ENCODE data around the gene MTARC2.

Gene MTARC2

DNA sequence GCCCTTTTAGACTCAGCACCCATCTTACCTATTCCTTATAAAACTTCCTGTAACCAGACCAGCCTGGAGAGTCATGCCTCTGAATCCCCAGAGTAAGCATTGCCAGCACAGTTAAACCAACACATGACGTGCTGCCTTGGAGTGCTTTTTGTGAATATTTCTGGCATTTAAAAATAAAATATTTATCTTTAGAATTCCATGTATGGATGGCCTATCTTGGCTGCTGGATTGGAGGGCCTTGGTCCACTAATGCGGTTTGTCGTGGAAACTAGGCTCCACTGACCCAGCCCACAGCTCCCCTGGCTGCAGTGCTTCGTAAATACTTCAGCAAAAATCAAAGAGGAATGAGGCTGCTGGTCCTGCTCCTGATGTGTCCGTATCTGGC, 56.1 kb downstream of the MTARC2 start:
- DNase-seq, result no peak

GRCh38 chr1:220806408-220806807, 58.3 kb downstream of the MTARC2 start:
- DNase-seq, result no peak

DNA sequence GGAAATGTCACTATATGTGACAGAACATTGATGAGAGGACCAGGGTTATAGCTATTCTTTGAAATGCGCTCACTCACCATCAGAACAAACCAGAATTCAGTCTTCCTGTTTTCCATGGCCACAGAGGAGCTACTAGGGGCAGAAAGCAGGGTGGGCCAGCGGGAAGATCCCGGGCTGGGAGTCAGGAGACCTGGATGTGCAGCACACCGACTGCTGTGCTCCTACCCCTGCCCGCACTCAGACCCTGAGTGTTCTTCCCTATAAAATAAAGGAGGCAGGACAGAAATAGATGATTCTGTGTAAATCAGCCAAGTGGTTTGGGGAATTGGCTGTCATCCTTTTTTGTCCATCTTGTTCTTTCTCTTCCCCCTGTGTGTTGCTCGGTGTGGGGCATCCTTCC, 59.6 kb downstream of the MTARC2 start:
- no peak for DNase-seq

- no peak for DNase-seq
Measured at GRCh38 chr1:220808345-220809186, 60.4 kb downstream of the MTARC2 start.

GRCh38 chr1:220809187-220809550, 61.0 kb downstream of the MTARC2 start:
- DNase-seq, result no peak

- no peak for DNase-seq
Measured at GRCh38 chr1:220809704-220810103, 61.6 kb downstream of the MTARC2 start.

GRCh38 chr1:220810179-220810653, 62.1 kb downstream of the MTARC2 start:
- DNase-seq, result peak; percentile 73 to 78

- DNase-seq, result no peak
Measured at GRCh38 chr1:220810963-220811362, 62.8 kb downstream of the MTARC2 start.

DNA sequence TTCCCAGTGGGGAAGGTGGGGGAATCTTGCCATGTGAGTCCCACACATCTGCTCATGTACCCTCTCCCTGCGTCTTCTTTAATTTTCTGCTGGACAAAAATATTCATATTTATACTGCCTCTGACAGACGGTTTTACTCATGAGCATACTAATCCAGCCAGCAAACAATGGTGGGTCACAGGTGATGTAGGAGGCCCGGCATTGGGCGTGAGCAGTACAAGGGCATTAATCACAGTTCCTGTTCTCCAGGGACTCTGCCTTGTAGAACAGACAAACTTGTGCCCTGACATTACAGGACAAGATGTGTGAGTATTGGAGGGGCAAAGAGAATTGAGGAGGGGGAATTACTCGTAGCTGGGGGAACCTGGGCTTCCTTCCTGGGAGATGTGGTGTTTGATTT, 63.6 kb downstream of the MTARC2 start:
- DNase-seq, result no peak

- no peak for DNase-seq
Measured at GRCh38 chr1:220812308-220812707, 64.2 kb downstream of the MTARC2 start.

- DNase-seq, result no peak
Measured at GRCh38 chr1:220813013-220813412, 64.9 kb downstream of the MTARC2 start.

GRCh38 chr1:220815409-220815808, 67.3 kb downstream of the MTARC2 start:
- DNase-seq, result no peak

DNA sequence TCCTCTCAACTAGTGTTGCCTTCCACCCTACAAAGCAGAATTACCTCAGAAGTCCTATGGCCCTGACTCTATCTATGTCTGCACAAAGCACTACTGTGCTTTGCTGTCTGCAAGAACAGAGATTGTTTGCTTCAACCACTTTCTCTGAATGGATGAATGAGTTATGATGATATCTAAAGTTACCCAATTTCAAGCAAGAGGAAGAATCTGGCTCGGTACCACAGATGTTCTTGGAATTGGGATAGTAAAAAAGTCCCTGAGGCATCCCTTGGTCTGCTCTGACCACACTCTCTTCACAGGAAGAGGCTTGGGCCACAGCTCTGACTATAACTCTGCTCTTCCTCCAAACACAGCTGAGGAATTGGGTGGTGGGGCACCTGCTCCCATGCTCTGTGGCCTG, 69.8 kb downstream of the MTARC2 start:
- no peak for DNase-seq

GRCh38 chr1:220818421-220819173, 70.5 kb downstream of the MTARC2 start:
- DNase-seq, result no peak

GRCh38 chr1:220819467-220820026, 71.4 kb downstream of the MTARC2 start:
- no peak for DNase-seq

GRCh38 chr1:220824031-220824989, 76.2 kb downstream of the MTARC2 start:
- DNase-seq, result no peak

GRCh38 chr1:220825819-220826551, 77.9 kb downstream of the MTARC2 start:
- DNase-seq, result no peak

GRCh38 chr1:220826729-220827128, 78.6 kb downstream of the MTARC2 start:
- DNase-seq, result no peak

GRCh38 chr1:220827445-220828178, 79.5 kb downstream of the MTARC2 start:
- no peak for DNase-seq

GRCh38 chr1:220828179-220828490, 80.0 kb downstream of the MTARC2 start:
- no peak for DNase-seq

DNA sequence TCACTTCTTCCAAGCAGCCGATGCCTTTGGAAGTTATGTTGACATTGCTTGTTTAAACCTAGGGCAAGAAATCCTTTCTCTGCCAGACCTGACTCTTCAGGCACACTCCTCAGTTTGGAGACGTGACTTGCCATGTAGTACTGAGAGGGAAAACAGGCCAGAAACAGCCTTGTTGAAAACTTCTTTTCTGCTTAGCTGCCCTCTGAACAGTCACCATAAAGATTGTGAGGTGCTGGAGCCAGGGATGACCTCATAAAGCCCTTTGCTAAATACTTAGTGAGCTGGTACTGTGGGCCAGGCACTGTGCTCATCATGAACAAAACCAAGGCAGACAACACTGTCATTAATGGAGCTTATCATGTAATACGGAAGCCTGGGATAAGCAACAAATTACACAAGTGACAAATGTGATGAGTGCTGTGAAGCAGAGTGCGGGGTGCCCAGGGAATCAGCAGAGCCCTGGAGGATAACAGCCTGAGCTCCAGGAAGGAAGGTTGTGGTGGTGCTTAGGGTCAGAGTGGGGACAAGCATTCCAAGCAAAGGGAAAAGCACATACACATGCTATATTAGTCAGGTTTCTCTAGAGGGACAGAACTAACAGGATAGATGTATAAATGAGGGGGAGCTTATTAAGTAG, 80.9 kb downstream of the MTARC2 start:
- DNase-seq, result no peak

Data from activated T-cell treated with anti-CD3 and anti-CD28 coated beads, Interleukin-2, amount 50 U/mL, for 48 hours (primary cell).